ENCODE results near the gene CAPN2.

- TF ChIP-seq POLR2A (IDR thresholded peaks at IDR 0.05; ENCODE audit: low read length) = no peak
- no peak for TF ChIP-seq GATA1 (IDR thresholded peaks at IDR 0.05; ENCODE audit: low read depth, low read length)
Measured at GRCh38 chr1:223770621-223771315, 58.4 kb downstream of the CAPN2 start.
